Stimulated activated CD4-positive, alpha-beta T cell treated with anti-CD3 and anti-CD28 coated beads, Interleukin-12 subunit alpha, Interleukin-12 subunit beta, amount 100 ng/mL, for 24 hours (primary cell): ENCODE results near the gene CNNM4.
A peak's percentile ranks its signal among the peaks of the same experiment; 100 is the strongest.

Experiments
- DNase-seq, 2 experiments: peaks; one replicate each; pipeline ENCODE4 v3.0.0-alpha.2; 2020; ENCODE audit warnings: low read depth in 2 of 2

The CNNM4 gene

DNA sequence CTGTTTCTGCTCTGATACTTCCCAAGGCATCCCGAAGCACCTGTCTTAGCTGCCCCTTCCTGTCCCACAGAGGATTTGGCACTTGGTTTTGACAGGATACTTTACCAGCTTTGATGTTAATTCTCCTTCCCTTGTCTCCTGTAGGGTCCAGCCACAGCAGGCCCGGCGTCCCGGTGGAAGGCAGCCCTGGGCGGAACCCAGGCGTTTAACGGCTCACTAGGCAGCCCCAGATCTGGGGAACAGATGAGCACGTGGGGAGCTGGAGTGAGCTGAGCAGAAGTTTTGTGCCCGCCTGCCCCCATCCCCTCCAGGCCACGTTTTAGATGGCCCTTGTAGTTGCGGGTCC lies 71.7 kb downstream of the CNNM4 start:
- no peak for DNase-seq

DNA sequence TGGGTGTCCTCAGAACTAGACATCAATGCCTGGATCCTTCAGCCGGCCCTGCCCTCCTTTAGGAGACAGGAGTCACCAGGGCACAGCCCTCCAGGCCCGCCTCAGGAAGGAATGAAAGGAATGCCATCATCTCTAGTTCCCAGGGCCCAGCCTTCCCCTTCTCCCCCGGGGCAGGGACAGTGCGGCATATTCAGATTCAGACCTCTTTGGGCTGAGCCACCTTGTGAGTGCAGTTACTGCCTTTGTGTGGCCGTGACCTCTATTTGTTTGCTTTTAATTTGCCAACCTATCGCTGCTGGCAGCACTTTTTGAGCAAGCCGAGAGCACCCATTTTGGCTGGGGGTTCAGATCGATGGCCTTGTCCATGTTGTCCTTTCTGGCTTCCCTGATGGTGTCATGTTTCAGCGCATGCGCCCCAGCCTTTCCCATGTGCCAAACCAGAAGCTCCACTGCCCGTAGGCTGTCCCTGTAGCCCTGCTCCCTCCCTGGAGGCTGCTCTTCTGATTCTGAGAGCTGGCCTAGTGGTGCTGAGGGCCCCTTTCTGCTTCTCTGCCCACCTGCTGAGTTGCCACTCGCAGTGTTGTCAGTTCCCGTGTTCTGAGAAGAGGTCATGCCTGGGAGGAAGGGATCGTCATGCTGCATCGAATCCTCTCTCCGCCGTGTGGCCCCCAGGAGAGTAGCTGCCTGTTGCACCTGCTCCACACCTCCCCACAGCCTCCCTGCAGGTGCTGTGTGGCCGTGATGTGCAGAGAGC lies 72.2 kb downstream of the CNNM4 start:
- DNase-seq: no peak

- no peak for DNase-seq
These were observed 75.1 kb downstream of the CNNM4 start for GRCh38 chr2:96835830-96836229.

- DNase-seq: no peak
These were observed 76.9 kb downstream of the CNNM4 start for GRCh38 chr2:96837575-96837974.

- no peak for DNase-seq
These were observed 77.9 kb downstream of the CNNM4 start for GRCh38 chr2:96838345-96839292.

GRCh38 chr2:96839293-96839874 lies 78.7 kb downstream of the CNNM4 start:
- peak; percentile 61 to 82 for DNase-seq

DNA sequence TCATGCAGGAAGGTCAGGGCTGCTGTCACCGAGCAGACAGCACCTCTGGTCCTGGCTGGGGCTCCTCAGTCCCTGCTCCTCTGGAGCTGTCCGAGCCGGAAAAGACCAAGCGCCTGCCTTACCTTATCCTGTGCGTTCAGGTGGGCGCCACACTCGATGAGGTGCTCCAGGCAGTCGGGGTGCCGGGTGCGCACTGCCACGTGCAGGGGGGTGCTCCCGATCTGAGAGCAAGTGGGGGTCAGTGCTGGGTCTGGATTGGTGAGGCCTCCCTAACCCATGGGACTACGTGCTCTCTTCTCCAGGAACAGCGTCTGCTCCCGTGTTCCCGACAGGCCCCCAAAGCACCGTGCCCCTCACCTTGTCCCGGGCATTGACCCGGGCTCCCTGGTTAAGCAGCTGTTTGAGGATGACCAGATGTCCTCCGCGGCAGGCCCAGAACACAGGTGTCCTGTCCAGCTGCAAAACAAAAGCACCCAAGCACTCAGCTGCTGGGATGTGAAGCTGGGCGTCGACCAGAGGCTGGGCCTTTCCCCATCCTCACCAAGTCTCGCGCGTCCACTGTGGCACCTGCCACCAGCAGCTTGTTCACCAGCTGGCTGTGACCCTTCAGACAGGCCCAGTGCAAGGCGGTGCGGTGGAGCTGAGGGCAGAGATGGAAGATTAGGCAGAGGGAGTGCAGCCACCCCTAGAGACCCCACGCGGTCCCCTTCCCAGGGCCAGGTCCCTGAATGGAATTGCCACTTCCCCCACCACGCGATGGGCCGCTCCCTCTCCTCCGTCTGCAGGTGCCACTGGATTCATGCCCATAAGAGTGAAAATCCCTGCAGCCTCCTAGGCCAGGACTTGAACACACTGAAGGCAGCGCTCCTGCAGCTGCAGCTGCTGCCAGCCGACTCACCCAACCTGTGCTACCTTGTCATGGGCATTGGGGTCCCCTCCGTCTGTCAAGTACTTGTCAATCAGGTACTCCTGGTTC lies 79.5 kb downstream of the CNNM4 start:
- no peak for DNase-seq

- no peak for DNase-seq
These were observed 81.2 kb downstream of the CNNM4 start for GRCh38 chr2:96841701-96842495.

- no peak for DNase-seq
These were observed 81.9 kb downstream of the CNNM4 start for GRCh38 chr2:96842600-96842999.

DNA sequence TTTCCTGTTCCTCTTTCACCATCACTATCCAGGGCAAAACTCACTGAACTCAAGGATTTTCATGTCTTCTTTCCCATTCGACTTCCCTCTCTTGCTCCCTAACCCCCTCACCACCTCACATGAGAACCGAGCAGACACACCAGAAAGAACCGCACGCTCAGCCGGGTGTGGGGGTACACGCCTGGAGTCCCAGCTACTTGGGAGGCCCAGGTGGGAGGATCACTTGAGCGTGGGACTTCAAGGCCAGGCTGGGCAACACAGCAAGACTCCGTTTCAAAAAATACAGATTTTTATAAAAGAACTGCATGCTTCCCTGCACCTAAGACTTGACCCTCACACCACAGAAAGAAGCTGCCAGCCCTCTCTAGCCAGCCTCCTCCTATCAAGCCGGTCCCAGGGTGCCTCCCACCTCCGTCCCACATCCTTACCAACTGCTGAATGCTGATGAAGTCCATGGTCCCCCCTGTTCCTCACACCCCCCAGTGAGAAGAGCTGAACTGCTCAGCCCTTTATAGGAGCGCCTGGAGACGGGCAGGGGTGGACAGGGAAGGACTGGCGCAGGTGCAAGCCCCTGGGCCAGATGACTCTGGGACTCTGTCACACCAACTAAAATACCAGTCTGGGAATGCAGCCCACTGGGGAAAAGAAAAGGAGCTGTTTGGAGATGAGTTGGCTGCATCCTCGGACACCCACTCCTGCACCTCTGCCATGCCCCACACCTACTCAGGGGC lies 83.0 kb downstream of the CNNM4 start, which contains the start of gene ANKRD23:
ANKRD23 (minus strand) TSS at position 484 of the 731 bp plus-strand sequence; CDS start at position 455, 29 bp downstream.
- no peak for DNase-seq

GRCh38 chr2:96844405-96844808 lies 83.7 kb downstream of the CNNM4 start:
- DNase-seq: no peak

DNA sequence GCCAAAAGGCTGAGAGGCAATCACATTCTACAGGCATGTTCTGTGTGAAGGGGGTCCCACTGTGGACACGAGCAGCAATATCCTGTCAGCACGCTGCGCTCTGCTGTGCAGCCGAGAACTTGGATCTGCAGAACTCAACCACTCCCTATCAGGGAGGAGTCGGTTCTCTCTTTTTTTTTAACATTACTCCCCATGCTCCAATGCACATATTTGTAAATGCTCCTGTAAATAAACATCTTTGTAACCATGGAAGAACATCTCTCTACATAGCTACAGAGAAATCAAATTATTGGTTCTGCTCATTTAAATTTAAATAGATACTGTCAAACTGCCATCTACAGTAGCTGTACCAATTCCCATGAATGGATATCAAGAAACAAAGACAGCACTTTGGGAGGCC lies 86.1 kb downstream of the CNNM4 start:
- DNase-seq: no peak

DNA sequence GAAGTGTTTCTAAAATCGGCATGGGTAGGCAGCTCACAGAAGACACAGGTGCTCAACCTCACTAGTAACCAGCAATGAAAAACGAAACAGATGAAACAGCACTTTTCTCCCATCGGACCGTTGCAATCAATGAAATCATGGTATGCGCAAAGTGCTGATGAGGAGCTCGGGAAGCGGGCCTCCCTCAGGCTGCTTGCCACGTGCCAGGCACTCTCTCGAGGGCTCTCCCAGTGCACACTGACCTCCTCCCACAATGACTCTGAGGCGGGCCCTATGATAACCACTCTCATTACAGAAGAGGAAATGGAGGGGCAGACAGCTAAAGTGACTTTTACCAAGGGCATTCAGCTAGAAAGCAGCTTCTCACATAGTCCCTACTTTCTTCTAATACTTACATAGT lies 86.9 kb downstream of the CNNM4 start:
- DNase-seq: no peak

DNA sequence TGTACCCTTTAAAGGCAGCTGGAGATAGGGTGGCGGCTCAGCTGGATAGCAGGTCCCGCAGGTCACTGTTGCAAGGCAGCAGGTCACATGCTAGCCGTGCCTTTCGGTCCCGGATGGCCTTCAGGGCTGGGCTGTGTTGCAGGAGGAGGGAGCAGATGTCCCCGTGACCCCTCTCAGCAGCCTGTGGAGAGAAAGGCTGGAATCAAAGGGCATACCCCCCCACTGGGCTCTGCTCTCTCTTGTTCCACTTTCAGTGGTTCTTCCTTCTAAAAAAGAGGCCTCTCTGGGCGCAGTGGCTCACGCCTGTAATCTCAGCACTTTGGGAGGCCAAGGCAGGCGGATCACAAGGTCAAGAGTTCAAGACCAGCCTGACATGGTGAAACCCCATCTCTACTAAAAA lies 87.6 kb downstream of the CNNM4 start:
- no peak for DNase-seq

GRCh38 chr2:96852667-96853066 lies 92.0 kb downstream of the CNNM4 start:
- DNase-seq: no peak

- no peak for DNase-seq
These were observed 92.6 kb downstream of the CNNM4 start for GRCh38 chr2:96853321-96853720.

GRCh38 chr2:96856776-96857666 lies 96.3 kb downstream of the CNNM4 start:
- no peak for DNase-seq

- DNase-seq: peak; percentile 95 to 97
These were observed 97.1 kb downstream of the CNNM4 start, which contains the start of gene ANKRD39 for GRCh38 chr2:96857667-96858372. Gene ANKRD39 (minus strand): TSS chr2:96858016. CDS start chr2:96857987, 29 bp downstream.
